Endodermal cell (in vitro differentiated cells): ENCODE measurements around the gene CXorf38. TPM values are rescaled to one million over a fixed set of nuclear protein-coding genes. Genes with fewer than 3 reads are reported as not detected.

Experiments
- DNase-seq: peaks from one replicate; pipeline ENCODE4 v3.0.0-alpha.2; 2017
- H3K27ac ChIP-seq: 2 replicates; pipeline ENCODE4 v1.5.1; 2013; ENCODE audit warnings: mild to moderate bottlenecking, low read depth, low read length, moderate library complexity
- H3K27me3 ChIP-seq: 2 replicates; pipeline ENCODE4 v1.6.1; 2013; ENCODE audit warnings: mild to moderate bottlenecking, low read length, moderate library complexity; ENCODE audit not compliant: insufficient read depth, control insufficient read depth, poor library complexity, severe bottlenecking
- H3K36me3 ChIP-seq: 2 replicates; pipeline ENCODE4 v1.7.0; 2013; ENCODE audit warnings: mild to moderate bottlenecking, low read length, moderate library complexity; ENCODE audit not compliant: control insufficient read depth, insufficient read depth
- H3K4me1 ChIP-seq: one replicate; pipeline ENCODE4 v1.7.0; 2013; ENCODE audit warnings: low read length; ENCODE audit not compliant: control insufficient read depth, insufficient read depth
- H3K4me3 ChIP-seq: 2 replicates; pipeline ENCODE4 v1.5.1; 2013; ENCODE audit warnings: mild to moderate bottlenecking, low read length, moderate library complexity
- H3K9ac ChIP-seq: 2 replicates; pipeline ENCODE4 v1.6.1; 2013; ENCODE audit warnings: mild to moderate bottlenecking, low read length, moderate library complexity; ENCODE audit not compliant: poor library complexity, severe bottlenecking; ENCODE audit errors: extremely low read depth
- H3K9me3 ChIP-seq: 2 replicates; pipeline ENCODE4 v1.6.1; 2013; ENCODE audit warnings: mild to moderate bottlenecking, low read length, moderate library complexity; ENCODE audit not compliant: control insufficient read depth
- H3K27ac Mint-ChIP-seq: 2 replicates; pipeline ENCODE4 v1.8.0; 2020; ENCODE audit warnings: mixed read lengths
- H3K27me3 Mint-ChIP-seq: 2 replicates; pipeline ENCODE4 v1.8.0; 2021; ENCODE audit warnings: mild to moderate bottlenecking, mixed read lengths; ENCODE audit not compliant: insufficient read depth
- H3K36me3 Mint-ChIP-seq: 2 replicates; pipeline ENCODE4 v1.8.0; 2020; ENCODE audit warnings: low read depth, mixed read lengths
- H3K4me1 Mint-ChIP-seq: 2 replicates; pipeline ENCODE4 v1.8.0; 2020; ENCODE audit warnings: mixed read lengths
- H3K4me3 Mint-ChIP-seq: 2 replicates; pipeline ENCODE4 v1.8.0; 2020; ENCODE audit warnings: mild to moderate bottlenecking, moderate library complexity, mixed read lengths
- H3K9me3 Mint-ChIP-seq: 2 replicates; pipeline ENCODE4 v1.8.0; 2020; ENCODE audit warnings: mild to moderate bottlenecking, mixed read lengths
- WGBS, 2 experiments: methylation state at CpG; one replicate each; pipeline versions ENCODE4 v1.1.5 to v1.1.7; 2013; ENCODE audit warnings: missing lambda C conversion rate in 2 of 2, mixed read lengths in 1 of 2; ENCODE audit not compliant: insufficient coverage in 1 of 2, insufficient read length in 1 of 2; 5-methylcytosine and 5-hydroxymethylcytosine counted together
- total RNA-seq, 2 donors: library from RNA; stranded (reverse); fragmentation: NEBNext Ultra II Directional in 1 of 2; extraction: Animal tissue kit (Norgen Biotek cat#: 25700) in 1 of 2; gene quantifications; 2 replicates in 1 of 2; 3 replicates in 1 of 2; pipeline ENCODE4 v1.2.1, GENCODE V29; 2021
- TF ChIP-seq, protein P1 (sequence below): fragments of 200-600 bp; sonication (generic); conservative IDR thresholded peaks from 2 replicates; pipeline ENCODE4 v1.5.0; 2021; ENCODE audit warnings: antibody characterized with exemption, mild to moderate bottlenecking

The CXorf38 gene
- total RNA-seq, 2 donors from 2014 or later, result 9.1 to 10.6 TPM

DNA sequence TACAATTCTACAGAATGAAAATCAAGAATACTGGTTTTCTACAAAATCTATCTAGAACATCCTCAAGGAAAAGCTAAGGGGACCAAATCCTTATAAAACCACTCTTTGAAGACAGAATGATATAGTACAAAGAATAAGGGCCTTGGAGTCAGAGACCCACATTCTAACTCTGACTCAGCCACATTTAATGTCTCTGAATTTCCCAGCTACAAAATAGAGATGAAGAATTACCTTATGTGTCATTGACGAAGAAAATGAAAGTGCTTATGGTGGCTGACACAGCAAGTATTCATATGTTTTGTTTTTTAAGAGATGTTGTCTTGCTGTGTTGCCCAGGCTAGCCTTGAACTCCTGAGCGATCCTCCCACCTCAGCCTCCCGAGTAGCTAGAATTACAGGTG is 35.9 kb upstream of the CXorf38 start:
- H3K27me3 ChIP-seq, result no peaks in the 10 kb centered on the region
- peaks cover 60% of the 10 kb centered on the region for H3K36me3 ChIP-seq
- H3K4me1 Mint-ChIP-seq, result peaks cover 23% of the 10 kb centered on the region
- H3K27ac Mint-ChIP-seq, result no peak overlapping the region
- no peak for DNase-seq
- no peaks in the 10 kb centered on the region for H3K9me3 ChIP-seq
- H3K4me1 ChIP-seq, result no peaks in the 10 kb centered on the region
- no peak overlapping the region for H3K9ac ChIP-seq
- 100% methylated on average over 3 of the region's 3 CpGs; no CpG with 5 or more reads in 1 of the 2 experiments for WGBS, 2 experiments
- no peaks in the 10 kb centered on the region for H3K27me3 Mint-ChIP-seq
- H3K9me3 Mint-ChIP-seq, result peaks cover 18% of the 10 kb centered on the region
- no peak overlapping the region for H3K4me3 ChIP-seq
- H3K4me3 Mint-ChIP-seq, result no peak overlapping the region
- peaks cover 45% of the 10 kb centered on the region for H3K36me3 Mint-ChIP-seq
- TF ChIP-seq, protein P1, sequence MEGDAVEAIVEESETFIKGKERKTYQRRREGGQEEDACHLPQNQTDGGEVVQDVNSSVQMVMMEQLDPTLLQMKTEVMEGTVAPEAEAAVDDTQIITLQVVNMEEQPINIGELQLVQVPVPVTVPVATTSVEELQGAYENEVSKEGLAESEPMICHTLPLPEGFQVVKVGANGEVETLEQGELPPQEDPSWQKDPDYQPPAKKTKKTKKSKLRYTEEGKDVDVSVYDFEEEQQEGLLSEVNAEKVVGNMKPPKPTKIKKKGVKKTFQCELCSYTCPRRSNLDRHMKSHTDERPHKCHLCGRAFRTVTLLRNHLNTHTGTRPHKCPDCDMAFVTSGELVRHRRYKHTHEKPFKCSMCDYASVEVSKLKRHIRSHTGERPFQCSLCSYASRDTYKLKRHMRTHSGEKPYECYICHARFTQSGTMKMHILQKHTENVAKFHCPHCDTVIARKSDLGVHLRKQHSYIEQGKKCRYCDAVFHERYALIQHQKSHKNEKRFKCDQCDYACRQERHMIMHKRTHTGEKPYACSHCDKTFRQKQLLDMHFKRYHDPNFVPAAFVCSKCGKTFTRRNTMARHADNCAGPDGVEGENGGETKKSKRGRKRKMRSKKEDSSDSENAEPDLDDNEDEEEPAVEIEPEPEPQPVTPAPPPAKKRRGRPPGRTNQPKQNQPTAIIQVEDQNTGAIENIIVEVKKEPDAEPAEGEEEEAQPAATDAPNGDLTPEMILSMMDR, result no peak
- no peak overlapping the region for H3K27ac ChIP-seq

DNA sequence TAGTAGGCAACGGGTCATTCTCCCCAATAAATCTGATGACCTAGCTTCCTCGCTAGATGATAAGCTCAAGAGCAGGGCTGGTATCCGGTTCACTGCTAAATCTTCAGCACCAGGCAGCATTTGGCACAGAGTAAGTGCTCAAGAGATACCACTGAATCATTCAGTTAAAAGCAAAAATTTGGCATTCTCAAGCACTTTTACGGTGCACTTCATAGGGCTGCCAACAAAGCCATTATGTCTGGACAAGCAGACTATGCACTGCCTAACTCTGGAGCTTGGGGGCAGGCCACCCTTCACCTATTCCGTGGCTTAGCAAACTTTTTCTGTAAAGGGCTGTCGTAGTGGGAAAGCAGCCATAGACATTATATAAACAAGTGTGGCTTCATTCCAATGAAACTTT is 23.8 kb upstream of the CXorf38 start:
- no peaks in the 10 kb centered on the region for H3K4me1 Mint-ChIP-seq
- Histone ChIP-seq H3K27ac (no peak overlapping the region), H3K9ac (no peak overlapping the region), H3K36me3 (peaks cover 59% of the 10 kb centered on the region), H3K27me3 (no peaks in the 10 kb centered on the region), H3K4me1 (no peaks in the 10 kb centered on the region), H3K4me3 (no peak overlapping the region), H3K9me3 (no peaks in the 10 kb centered on the region)
- H3K27me3 Mint-ChIP-seq, result no peaks in the 10 kb centered on the region
- H3K9me3 Mint-ChIP-seq, result peaks cover 15% of the 10 kb centered on the region
- TF ChIP-seq, protein P1, result peak; percentile 39
- 96 to 100% methylated on average over 3 to 6 of the region's 6 CpGs for WGBS, 2 experiments
- no peak overlapping the region for H3K4me3 Mint-ChIP-seq
- peaks cover 54% of the 10 kb centered on the region for H3K36me3 Mint-ChIP-seq
- no peak overlapping the region for H3K27ac Mint-ChIP-seq
- DNase-seq, result no peak

- Mint-ChIP-seq H3K27me3 (no peaks in the 10 kb centered on the region), H3K9me3 (peaks cover 21% of the 10 kb centered on the region), H3K4me1 (peaks cover 2% of the 10 kb centered on the region), H3K27ac (no peak overlapping the region), H3K4me3 (no peak overlapping the region), H3K36me3 (peaks cover 54% of the 10 kb centered on the region)
- Histone ChIP-seq H3K9ac (no peak overlapping the region), H3K36me3 (peaks cover 59% of the 10 kb centered on the region), H3K27me3 (no peaks in the 10 kb centered on the region), H3K27ac (no peak overlapping the region), H3K9me3 (no peaks in the 10 kb centered on the region), H3K4me3 (no peak overlapping the region), H3K4me1 (no peaks in the 10 kb centered on the region)
- TF ChIP-seq, protein P1, result peak; percentile 73
- DNase-seq, result peak; percentile 90
- 82% methylated on average over 5 of the region's 6 CpGs; no CpG with 5 or more reads in 1 of the 2 experiments for WGBS, 2 experiments
These were observed 16.7 kb upstream of the CXorf38 start for GRCh38 chrX:40663880-40664630.
